Left forelimb (tissue), 1 donor: ENCODE results near the gene GNPDA1.

ENCODE experiments used
- DNase-seq: peaks from one replicate; pipeline ENCODE4 v3.0.0-alpha.2; 2018; ENCODE audit warnings: low spot score

Gene GNPDA1

DNA sequence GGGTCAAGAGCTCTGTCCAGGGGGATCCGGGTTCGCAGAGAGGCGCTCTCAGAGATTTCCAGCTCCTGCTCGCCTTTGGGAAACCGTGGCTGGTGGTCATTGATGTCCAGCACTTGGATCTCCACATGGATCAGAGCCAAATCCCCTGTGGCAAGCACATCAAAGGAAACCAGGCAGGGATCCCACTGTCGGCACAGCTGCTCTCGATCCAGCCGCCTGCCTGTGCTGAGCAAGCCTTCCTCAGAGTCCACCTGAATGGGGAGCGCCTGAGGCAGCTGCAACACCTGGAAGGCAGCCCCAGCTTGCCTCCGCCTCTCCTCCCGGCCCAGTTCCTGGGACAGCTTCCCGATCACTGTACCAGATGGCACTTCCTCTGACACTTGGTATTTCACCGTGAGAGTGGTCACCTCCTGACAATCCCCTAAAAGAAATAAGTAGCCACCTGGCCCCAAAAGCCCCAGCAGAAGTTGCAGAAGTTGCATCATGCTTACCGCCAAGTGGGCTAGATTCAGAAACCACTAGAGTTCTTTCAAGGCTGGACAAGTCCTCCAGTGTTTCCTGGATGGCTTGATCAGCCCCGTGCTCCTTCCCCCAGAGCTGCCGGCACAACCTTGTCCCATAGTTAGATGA, 55.3 kb downstream of the GNPDA1 start:
- DNase-seq: no peak

DNA sequence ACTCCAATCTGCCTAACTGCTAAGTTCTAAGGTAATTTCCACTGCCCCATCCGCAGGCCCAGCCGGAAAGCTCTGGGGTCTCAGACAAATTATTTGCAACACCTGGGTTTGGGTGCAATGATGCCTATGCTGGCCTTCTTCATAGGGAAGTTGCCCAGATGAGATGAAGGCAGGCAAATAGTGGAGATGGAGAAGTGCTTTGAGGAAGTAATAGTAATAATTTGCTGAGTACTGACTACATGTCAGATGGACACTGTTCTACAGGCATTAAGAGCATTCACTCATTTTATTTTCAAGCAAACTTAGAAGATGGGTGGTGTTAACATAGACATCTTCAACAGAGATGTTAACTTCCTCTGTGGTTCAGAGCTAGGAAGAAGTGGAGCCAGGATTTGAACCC, 58.6 kb downstream of the GNPDA1 start:
- no peak for DNase-seq

DNA sequence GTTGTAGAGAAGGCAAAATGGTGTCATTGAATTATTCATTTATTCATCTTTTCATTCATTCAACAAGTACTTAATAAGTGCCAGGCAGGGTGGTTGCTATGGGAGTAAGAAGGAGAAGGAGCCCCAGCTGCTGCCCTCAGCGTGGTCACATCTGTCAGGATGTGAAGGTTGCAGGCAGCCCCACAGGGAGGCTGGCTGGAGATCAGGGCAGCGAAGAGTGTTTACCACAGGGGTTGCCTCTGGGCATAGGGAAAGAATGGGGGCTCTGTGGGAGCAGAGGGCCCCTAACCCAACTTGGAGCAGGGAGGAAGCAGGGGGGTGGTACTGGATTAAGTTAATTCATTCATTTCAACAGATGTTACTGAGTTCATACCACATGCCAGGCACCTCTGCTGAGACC, 60.8 kb downstream of the GNPDA1 start:
- DNase-seq: no peak

DNA sequence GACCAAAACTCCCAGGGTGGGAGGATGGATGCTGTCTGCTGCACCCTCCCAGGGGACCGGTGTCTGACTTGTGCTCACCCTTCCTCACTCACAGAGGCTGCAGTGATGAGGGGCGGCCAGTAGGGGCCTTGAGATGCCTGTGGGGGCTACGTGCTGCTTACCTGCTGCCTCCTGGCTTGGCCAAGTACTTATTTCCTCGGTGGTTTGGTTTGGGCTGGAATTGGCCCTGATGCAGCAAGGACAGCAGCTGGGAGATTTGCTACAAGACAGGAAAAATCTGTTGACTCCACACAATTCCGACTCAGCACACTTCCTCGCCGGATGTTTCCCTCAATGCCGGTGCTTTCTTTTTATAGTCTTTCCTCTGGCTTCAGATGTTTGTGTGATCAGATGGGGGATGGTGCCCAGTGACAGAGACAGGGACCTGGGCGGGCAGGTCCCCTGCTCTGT, 61.5 kb downstream of the GNPDA1 start:
- no peak for DNase-seq
